ENCODE results near the gene HEY2. TPM values are rescaled to one million over a fixed set of nuclear protein-coding genes. Genes with fewer than 3 reads are reported as not detected.

The HEY2 gene
- total RNA-seq, 4 donors from 2014 or later = 3.5 to 5.5 (median 5.1) TPM

DNA sequence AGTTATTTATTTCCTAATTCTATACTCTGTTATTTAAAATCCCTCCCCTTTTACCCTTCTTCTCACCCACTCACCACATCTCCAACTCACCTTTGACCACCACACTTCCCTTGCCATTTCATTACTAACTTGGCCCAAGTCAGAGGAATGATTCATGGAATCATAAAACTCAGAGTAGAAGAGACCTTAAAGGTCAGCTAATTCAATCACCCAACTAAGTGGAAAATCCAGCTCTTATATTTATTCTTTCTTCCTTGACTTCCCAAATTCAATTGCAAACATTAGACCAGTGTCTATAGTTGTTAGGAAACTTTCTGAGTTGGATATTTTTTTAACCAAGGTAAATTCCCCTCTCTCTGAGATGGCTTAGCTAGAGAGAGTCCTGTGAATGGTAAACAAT is 26.5 kb upstream of the HEY2 start:
- no peaks in the 10 kb centered on the region for H3K36me3 ChIP-seq
- H3K9me3 ChIP-seq = no peaks in the 10 kb centered on the region
- TF ChIP-seq POLR2A (IDR thresholded peaks at IDR 0.05) = no peak
- TF ChIP-seq, protein P1, sequence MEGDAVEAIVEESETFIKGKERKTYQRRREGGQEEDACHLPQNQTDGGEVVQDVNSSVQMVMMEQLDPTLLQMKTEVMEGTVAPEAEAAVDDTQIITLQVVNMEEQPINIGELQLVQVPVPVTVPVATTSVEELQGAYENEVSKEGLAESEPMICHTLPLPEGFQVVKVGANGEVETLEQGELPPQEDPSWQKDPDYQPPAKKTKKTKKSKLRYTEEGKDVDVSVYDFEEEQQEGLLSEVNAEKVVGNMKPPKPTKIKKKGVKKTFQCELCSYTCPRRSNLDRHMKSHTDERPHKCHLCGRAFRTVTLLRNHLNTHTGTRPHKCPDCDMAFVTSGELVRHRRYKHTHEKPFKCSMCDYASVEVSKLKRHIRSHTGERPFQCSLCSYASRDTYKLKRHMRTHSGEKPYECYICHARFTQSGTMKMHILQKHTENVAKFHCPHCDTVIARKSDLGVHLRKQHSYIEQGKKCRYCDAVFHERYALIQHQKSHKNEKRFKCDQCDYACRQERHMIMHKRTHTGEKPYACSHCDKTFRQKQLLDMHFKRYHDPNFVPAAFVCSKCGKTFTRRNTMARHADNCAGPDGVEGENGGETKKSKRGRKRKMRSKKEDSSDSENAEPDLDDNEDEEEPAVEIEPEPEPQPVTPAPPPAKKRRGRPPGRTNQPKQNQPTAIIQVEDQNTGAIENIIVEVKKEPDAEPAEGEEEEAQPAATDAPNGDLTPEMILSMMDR (IDR thresholded peaks at IDR 0.05) = no peak
- H3K27ac ChIP-seq = no peak overlapping the region
- no peaks in the 10 kb centered on the region for H3K27me3 ChIP-seq
- H3K4me1 ChIP-seq = no peaks in the 10 kb centered on the region
- H3K4me3 ChIP-seq (replicated peaks in 1 of 3) = no peak overlapping the region
- no peak for DNase-seq
- intact Hi-C loops (cut with DNase I) = no loop called here

DNA sequence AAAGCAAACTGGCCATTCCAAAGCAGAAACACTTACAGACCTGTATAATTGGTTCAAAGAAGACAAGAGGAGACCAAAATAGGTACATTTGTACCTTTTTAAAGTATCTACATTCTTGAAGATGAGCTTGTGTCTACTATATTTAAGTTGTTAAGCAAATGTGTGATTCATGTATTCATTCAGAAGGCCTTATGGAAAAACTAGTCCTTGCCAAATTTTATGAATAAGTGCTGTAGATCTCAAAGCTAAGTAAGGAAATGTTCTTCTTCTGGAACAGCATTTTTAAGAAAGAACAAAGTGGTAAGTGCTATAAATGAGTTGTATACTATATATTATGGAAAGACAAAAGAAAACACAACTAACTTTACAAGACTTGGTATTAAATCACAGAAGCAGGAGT is 22.2 kb upstream of the HEY2 start:
- no peaks in the 10 kb centered on the region for H3K9me3 ChIP-seq
- no peaks in the 10 kb centered on the region for H3K27me3 ChIP-seq
- no peak overlapping the region for H3K27ac ChIP-seq
- no peaks in the 10 kb centered on the region for H3K36me3 ChIP-seq
- no peak for DNase-seq
- intact Hi-C loops (cut with DNase I) = no loop called here
- TF ChIP-seq, protein P1 (IDR thresholded peaks at IDR 0.05) = no peak
- TF ChIP-seq POLR2A (IDR thresholded peaks at IDR 0.05) = no peak
- no peaks in the 10 kb centered on the region for H3K4me1 ChIP-seq
- no peak overlapping the region for H3K4me3 ChIP-seq (replicated peaks in 1 of 3)

DNA sequence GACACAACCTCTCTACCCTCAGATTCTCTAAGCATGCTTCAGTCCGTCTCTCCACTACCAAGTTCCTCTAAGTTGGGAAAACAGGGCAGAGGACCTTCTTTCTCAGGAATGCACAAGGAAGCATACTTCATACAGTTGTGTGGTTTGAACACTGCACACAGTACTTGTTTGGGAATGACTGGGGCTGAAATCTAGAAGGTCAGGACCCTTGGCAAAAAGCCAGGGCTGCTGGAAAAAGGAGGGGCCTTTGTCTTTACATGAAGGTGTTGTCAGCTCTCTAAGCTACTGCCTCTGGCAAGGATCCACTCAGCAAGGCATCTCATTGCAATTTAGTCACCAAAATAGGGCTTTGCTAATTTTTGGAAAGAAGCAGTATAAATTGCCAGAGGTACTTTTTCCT is 20.7 kb upstream of the HEY2 start:
- no peak for TF ChIP-seq POLR2A (IDR thresholded peaks at IDR 0.05)
- TF ChIP-seq, protein P1 (IDR thresholded peaks at IDR 0.05) = no peak
- Histone ChIP-seq H3K9me3 (no peaks in the 10 kb centered on the region), H3K36me3 (no peaks in the 10 kb centered on the region), H3K27me3 (no peaks in the 10 kb centered on the region), H3K4me3 (replicated peaks in 1 of 3) (no peak overlapping the region), H3K27ac (no peak overlapping the region), H3K4me1 (no peaks in the 10 kb centered on the region)
- WGBS, 2 donors = 80 to 94% methylated on average over 1 of the region's 1 CpG
- no peak for DNase-seq
- intact Hi-C loops (cut with DNase I) = no loop called here

GRCh38 chr6:125729983-125730382 is 19.4 kb upstream of the HEY2 start:
- Histone ChIP-seq H3K4me1 (no peaks in the 10 kb centered on the region), H3K9me3 (no peaks in the 10 kb centered on the region), H3K27ac (no peak overlapping the region), H3K36me3 (no peaks in the 10 kb centered on the region), H3K27me3 (no peaks in the 10 kb centered on the region), H3K4me3 (replicated peaks in 1 of 3) (no peak overlapping the region)
- TF ChIP-seq POLR2A (IDR thresholded peaks at IDR 0.05) = no peak
- TF ChIP-seq, protein P1 (IDR thresholded peaks at IDR 0.05) = no peak
- WGBS, 2 donors = 61 to 78% methylated on average over 2 of the region's 2 CpGs
- intact Hi-C loops (cut with DNase I) = no loop called here
- DNase-seq = no peak

GRCh38 chr6:125732398-125732797 is 17.0 kb upstream of the HEY2 start:
- intact Hi-C loops (cut with DNase I) = no loop called here
- Histone ChIP-seq H3K36me3 (no peaks in the 10 kb centered on the region), H3K27me3 (no peaks in the 10 kb centered on the region), H3K27ac (no peak overlapping the region), H3K4me1 (no peaks in the 10 kb centered on the region), H3K4me3 (replicated peaks in 1 of 3) (no peak overlapping the region), H3K9me3 (no peaks in the 10 kb centered on the region)
- no peak for DNase-seq
- no peak for TF ChIP-seq POLR2A (IDR thresholded peaks at IDR 0.05)
- TF ChIP-seq, protein P1 (IDR thresholded peaks at IDR 0.05) = no peak

Measured in thyroid gland (tissue), 4 donors.